ENCODE data around the gene SCTR. TPM values are rescaled to one million over a fixed set of nuclear protein-coding genes. Genes with fewer than 3 reads are reported as not detected.

SCTR gene
- total and polyA plus RNA-seq, 3 donors from 2014 or later = 1.1 to 6.6 (median 2.0) TPM

GRCh38 chr2:119393971-119394748 lies 130.1 kb downstream of the SCTR start:
- H3K27me3 ChIP-seq = no peaks in the 10 kb centered on the region
- DNase-seq = no peak

More at GRCh38 chr2:119393971-119394748, 130.1 kb downstream of the SCTR start:
- no peaks in the 10 kb centered on the region for H3K36me3 ChIP-seq (ENCODE audit: low read depth, missing control alignments)
- WGBS, 2 donors = 93 to 94% methylated on average over 3 of the region's 3 CpGs
- H3K9me3 ChIP-seq = no peaks in the 10 kb centered on the region
- peaks cover 9% of the 10 kb centered on the region for H3K4me1 ChIP-seq
- no peak overlapping the region for H3K27ac ChIP-seq
- intact Hi-C loops (cut with DNase I; ENCODE audit: low total_unique reads) = no loop called here
- TF ChIP-seq POLR2A (IDR thresholded peaks at IDR 0.05) = no peak
- no peak for TF ChIP-seq CTCF (IDR thresholded peaks at IDR 0.05)
- H3K4me3 ChIP-seq = no peak overlapping the region

Other genes with a start within 250 kb of the SCTR start
- 10 to 100 TPM; 12.8 to 13.4 TPM for gene C2orf76, start 157.6 kb downstream of the SCTR start, total RNA-seq
- gene C2orf76, start 157.6 kb downstream of the SCTR start, polyA plus RNA-seq (ENCODE audit: insufficient read depth, low read depth, low replicate concordance) = 27.8 TPM
- gene DBI, start 157.5 kb downstream of the SCTR start, total RNA-seq = 100 to 1,000 TPM; 109 to 130 TPM
- gene DBI, start 157.5 kb downstream of the SCTR start, polyA plus RNA-seq (ENCODE audit: insufficient read depth, low read depth, low replicate concordance) = 434 TPM
- 10 to 100 TPM in 1 of 2 donors, 1 to 10 TPM in 1; 7.0 to 14.2 TPM for gene TMEM37, start 92.6 kb downstream of the SCTR start, total RNA-seq
- gene TMEM37, start 92.6 kb downstream of the SCTR start, polyA plus RNA-seq (ENCODE audit: insufficient read depth, low read depth, low replicate concordance) = 9.0 TPM
- 10 to 100 TPM; 28.2 to 62.4 TPM for gene CFAP221, start 20.0 kb upstream of the SCTR start, total RNA-seq
- 91.2 TPM for gene CFAP221, start 20.0 kb upstream of the SCTR start, polyA plus RNA-seq (ENCODE audit: insufficient read depth, low read depth, low replicate concordance)
- gene TMEM177, start 154.7 kb upstream of the SCTR start, total RNA-seq = 10 to 100 TPM; 26.4 to 28.8 TPM
- gene TMEM177, start 154.7 kb upstream of the SCTR start, polyA plus RNA-seq (ENCODE audit: insufficient read depth, low read depth, low replicate concordance) = 19.0 TPM
- gene PTPN4, start 235.4 kb upstream of the SCTR start, total RNA-seq = 10 to 100 TPM; 58.5 to 80.5 TPM
- 19.7 TPM for gene PTPN4, start 235.4 kb upstream of the SCTR start, polyA plus RNA-seq (ENCODE audit: insufficient read depth, low read depth, low replicate concordance)